Fibroblast of lung (primary cell): ENCODE measurements around the gene SDS.

Experiments
- EZH2 ChIP-seq: IDR thresholded peaks from 2 replicates; pipeline ENCODE4 v1.5.1; 2012; ENCODE audit warnings: low read length, control low read depth, mild to moderate bottlenecking; ENCODE audit errors: missing control alignments
- TF ChIP-seq, protein P1 (sequence below), 2 donors: IDR thresholded peaks in 1 of 2; conservative IDR thresholded peaks in 1 of 2; 1 replicate in 1 of 2; 2 replicates in 1 of 2; pipeline ENCODE4 v1.5.1; 2011 to 2012; ENCODE audit warnings: low read length in 2 of 2, control low read depth in 1 of 2, inconsistent platforms in 1 of 2, low read depth in 1 of 2, mild to moderate bottlenecking in 1 of 2

DNA sequence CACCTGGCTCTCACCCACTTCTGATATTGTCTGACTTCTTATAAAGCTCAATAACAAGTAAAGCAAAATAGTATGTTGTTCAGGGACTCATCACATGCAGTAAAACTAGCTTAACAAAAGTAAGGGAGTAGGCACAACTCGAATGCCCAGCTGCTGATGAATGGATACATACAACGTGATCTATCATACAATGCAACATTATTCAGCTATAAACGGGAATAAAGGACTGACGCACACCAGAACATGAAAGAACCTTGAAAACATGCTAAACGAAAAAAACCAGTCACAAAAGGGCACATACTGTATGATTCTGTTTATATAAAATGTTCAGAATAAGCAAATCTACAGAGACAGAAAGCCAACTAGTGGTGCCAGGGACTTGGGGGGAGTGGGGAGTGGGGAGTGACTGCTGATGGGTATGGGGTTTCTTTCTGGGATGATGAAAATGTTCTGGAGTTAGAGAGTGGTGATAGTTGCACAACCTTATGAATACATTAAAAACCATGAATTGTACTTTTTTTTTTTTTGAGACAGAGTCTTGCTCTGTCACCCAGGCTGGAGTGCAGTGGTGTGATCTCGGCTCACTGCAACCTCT, 34.2 kb downstream of the SDS start:
- TF ChIP-seq, protein P1, sequence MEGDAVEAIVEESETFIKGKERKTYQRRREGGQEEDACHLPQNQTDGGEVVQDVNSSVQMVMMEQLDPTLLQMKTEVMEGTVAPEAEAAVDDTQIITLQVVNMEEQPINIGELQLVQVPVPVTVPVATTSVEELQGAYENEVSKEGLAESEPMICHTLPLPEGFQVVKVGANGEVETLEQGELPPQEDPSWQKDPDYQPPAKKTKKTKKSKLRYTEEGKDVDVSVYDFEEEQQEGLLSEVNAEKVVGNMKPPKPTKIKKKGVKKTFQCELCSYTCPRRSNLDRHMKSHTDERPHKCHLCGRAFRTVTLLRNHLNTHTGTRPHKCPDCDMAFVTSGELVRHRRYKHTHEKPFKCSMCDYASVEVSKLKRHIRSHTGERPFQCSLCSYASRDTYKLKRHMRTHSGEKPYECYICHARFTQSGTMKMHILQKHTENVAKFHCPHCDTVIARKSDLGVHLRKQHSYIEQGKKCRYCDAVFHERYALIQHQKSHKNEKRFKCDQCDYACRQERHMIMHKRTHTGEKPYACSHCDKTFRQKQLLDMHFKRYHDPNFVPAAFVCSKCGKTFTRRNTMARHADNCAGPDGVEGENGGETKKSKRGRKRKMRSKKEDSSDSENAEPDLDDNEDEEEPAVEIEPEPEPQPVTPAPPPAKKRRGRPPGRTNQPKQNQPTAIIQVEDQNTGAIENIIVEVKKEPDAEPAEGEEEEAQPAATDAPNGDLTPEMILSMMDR (conservative IDR thresholded peaks at IDR 0.05 in 1 of 2, IDR thresholded peaks at IDR 0.05 in 1 of 2; ENCODE audit: low read depth in 1 of 2, low read length in 2 of 2), result no peak
- TF ChIP-seq EZH2, result no peak
